ENCODE data around the gene SLC39A9.

- TF ChIP-seq FOXJ3 (CRISPR knock-in tag; IDR thresholded peaks at IDR 0.05; ENCODE audit: borderline replicate concordance) = no peak
- no peak for TF ChIP-seq ZBTB40 (IDR thresholded peaks at IDR 0.05)
- TF ChIP-seq ZBTB40 (CRISPR knock-in tag; IDR thresholded peaks at IDR 0.05) = no peak
- TF ChIP-seq BCLAF1 (IDR thresholded peaks at IDR 0.05) = no peak
- TF ChIP-seq POLR2A (IDR thresholded peaks at IDR 0.05; ENCODE audit: insufficient read depth in 1 of 2, low read depth in 2 of 2, low read length in 2 of 2) = no peak
- no peak for TF ChIP-seq EHMT2 (IDR thresholded peaks at IDR 0.05; ENCODE audit: borderline replicate concordance, low read depth, low read length)
These were observed 49.3 kb upstream of the SLC39A9 start for GRCh38 chr14:69349091-69349777.

All from HepG2 (cell line).